GM19023 (cell line): ENCODE results near the gene PPAN.

Source experiments
- ATAC-seq: cut with Tn5 transposase; IDR thresholded peaks from one replicate; pipeline ENCODE4 v1.9.1; 2021; ENCODE audit warnings: mild to moderate bottlenecking, moderate library complexity; ENCODE audit not compliant: unreplicated experiment

Gene PPAN

DNA sequence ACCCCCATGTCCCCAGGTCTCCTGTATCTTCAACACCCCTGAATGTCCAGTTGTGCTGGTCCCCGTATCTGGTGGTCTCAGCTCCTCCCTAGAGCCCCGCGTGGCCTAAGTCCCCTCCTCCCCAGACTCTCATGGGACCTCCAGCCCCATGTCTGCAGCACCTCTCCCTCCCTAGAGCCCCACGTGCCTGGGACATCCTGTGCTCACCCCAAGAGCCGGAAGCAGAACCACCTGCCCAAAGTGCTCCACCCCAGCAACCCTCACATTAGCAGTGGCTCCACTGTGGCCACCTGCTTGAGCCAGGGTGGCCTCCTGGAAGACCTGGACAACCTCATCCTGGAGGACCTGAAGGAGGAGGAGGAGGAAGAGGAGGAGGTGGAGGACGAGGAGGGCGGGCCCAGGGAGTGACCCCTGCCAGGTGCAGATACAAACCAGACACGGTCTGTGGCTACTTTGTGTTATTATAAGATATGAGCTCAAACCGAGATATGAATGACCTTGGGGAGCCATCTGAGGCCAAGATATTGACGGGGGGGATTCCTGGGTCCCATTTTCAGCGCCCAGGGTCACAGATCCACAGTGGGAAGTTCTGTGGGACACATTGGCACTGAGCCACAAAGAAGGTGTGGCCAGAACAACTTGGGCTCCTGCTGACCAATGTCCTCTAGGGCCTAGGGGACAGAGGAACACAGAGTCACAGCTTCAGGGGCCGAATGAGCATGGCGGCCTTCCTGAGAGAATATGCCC, 14.1 kb upstream of the PPAN start:
- no peak for ATAC-seq

DNA sequence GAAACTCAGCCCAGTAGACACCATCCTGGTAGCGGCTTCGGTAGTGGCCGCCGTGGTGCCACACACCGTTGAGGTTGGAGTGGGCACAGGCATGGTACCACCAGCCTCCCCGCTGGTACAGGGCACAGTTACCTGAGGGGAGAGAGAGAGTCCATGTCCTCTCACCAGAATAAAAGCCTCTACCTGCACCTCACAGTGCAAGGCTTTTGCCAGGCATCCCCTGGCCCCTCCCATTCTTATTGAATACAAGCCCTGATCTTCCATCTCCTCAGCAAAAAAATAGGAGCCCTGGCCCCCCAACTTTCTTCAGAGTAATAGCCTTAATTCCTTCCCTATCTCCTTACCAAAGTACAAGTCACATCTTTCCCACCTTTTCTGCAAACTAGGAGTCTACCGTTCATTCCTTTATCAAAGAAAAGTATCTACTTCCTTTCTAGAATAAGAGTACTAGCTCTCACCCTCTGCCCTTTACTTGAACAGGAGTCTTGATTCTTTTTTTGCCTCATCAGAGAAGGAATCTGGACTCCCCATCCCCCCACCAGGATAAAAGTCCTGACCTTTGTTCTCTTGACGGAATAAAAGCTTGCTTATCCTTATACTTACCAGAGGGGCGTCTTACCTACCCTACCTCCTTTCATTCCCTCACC, 13.4 kb upstream of the PPAN start:
- no peak for ATAC-seq

DNA sequence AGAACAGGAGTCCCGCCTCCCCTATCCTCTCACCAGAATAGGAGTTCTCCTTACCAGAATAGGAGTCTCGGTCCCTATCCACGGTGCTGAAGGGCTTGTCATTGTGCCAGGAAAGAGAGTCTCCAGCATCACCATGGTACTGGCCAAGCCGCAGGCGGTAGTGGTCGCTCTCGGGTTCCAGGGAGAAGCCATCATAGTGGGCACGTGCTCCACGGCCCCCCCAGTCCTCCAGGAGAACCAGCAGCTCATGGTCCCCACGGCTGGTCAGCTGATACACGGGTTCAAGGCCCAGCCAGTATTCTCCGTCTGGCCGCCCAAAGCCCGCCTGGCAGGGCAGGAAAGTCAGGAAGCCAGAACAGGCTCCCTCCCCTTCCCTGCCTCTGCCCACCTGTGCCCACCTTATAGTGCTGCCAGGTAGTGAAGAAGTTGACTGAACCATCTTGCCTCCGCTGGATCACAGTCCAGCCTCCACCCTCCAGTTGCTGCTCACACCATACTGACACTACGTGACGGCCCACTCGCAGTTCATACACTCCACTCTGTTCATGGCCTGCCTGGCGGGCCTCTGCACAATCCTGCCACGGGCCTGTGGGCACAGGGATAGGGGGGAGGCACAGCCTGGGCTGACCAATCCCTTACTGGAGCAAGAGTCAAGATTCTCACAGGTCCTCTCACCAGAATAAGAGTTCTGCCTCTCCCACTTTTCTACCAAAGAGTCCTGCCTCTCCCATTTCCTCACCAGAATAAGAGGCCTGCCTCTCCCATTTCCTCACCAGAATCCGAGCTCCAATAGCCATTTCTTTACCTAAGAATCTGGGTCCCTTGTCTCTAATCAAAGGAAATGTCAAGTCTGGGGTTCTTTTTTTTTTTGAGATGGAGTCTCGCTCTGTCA, 12.6 kb upstream of the PPAN start:
- ATAC-seq, result no peak

DNA sequence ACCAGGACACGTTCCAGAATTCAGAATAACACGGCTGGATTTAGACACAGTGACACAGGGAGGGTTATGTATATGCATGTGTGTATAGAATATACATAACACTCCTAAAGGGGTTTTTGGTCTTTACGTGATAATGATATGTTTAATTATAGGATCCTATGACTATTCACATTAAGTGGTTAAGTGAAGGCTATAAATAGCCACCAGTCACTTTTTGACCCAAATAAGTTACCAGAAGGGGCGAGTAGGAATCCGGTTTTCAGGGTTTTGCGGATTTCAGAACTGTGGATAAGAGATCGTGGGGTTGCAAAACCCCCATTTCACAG, 10.6 kb upstream of the PPAN start:
- ATAC-seq, result no peak

DNA sequence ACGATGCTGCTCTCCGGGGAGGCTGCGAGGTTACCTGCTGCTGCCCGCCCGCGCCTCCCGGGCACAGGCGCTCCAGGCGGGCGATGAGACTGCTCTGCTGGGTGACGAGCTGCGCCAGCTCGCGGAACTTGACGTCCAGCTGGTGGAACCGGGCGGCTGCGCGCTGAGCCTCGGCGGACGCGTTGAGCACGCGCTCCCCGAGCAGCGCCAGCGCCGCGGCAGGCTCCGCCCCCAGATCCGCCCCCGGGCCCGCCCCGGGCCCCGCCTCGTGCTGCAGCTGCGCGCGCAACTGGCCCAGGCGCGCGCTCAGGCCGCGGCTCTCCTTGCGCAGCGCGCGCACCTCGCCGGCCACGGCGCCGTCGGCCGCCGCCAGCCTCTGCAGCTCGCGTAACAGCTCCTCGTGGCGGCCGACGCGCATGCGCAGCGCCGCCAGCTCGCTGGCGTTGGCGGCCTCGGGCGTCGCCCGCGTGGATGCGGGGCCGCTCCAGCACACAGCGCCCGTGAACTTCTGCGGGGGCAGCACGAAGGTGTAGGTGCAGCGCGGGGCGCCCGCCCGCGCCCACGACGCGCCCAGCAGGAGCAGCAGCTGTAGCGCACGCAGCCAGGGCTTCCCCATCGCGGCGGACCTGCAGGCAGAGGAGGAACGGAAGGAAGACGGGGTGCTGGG, 10.1 kb upstream of the PPAN start:
- ATAC-seq, result peak; percentile 77

DNA sequence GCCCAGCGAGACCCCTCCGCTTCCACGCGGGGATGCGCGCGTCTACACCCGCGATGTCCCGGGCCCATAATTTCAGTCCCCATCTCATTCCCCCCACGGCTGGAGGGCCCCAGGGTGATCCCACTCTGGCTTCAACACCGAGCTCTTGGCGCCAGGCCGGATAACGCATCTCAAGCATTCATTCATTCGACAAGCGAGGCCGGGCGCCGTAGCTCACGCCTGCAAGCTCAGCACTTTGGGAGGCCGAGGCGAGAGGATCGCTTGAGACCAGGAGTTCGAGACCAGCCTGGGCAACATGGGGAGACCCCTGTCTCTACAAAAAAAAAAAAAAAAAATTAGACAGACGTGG, 9.6 kb upstream of the PPAN start:
- ATAC-seq, result no peak

DNA sequence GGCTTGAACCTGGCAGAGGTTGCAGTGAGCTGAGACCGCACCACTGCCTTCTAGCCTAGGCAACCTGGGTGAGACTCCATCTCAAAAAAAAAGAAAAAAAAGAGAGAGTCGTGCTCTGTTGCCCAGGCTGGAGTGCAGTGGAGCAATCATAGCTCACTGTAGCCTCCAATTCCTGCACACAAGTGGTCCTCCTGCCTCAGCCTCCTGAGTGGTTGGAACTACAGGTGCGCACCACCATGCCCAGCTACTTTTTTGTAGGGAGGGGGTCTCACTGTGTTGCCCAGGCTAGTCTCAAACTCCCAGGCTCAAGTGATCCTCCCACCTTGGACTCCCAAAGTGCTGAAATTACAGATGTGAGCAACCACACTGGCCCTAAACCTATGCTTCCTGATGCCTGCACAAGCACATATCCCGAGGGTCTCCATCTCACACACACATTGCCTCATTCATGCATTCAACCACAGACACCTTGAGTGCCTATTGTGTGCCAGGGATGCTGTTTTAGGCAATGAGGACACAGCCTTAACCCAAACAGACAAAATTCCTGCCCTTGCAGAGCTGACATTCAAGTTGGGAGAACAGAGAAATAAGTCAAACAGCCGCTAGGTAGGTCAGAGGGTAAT, 5.9 kb upstream of the PPAN start:
- no peak for ATAC-seq

DNA sequence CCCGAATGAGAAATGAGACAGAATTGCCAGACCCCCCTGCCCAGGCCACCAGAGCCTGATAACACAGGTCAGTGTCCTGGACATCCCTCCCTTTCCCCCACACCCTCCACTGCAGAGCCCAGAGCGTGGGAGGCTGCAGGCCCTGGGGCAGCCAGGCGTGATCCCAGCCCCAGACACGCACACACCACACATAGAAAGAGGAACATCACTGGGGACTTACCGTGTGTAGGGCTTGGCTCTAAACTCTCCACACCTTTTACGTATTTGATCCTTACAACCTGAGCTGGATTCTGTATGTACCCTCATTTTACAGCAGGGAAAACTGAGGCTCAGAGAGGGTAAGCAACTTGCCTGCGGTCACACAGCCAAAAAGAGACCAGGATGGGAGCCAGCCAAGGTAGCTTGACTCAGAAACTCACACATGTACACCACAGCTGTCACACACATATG, 3.4 kb upstream of the PPAN start:
- ATAC-seq, result peak; percentile 31

DNA sequence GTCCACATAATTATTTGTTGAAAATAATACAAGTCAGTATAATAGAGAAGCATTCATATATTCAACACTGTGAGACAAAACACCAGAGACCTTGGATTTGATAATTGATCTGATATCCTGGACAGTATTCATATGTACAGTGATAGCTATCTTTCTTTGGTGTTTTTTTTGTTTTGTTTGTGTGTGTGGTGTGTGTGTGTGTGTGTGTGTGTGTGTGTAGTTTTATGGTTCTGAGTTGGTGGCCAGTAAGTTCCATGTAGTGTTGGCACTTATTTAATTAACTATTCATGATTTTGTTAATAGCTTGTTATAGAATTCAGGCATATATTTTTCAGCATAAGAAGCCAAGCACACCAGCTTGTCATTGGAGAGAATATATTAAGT, 2.0 kb upstream of the PPAN start:
- no peak for ATAC-seq

DNA sequence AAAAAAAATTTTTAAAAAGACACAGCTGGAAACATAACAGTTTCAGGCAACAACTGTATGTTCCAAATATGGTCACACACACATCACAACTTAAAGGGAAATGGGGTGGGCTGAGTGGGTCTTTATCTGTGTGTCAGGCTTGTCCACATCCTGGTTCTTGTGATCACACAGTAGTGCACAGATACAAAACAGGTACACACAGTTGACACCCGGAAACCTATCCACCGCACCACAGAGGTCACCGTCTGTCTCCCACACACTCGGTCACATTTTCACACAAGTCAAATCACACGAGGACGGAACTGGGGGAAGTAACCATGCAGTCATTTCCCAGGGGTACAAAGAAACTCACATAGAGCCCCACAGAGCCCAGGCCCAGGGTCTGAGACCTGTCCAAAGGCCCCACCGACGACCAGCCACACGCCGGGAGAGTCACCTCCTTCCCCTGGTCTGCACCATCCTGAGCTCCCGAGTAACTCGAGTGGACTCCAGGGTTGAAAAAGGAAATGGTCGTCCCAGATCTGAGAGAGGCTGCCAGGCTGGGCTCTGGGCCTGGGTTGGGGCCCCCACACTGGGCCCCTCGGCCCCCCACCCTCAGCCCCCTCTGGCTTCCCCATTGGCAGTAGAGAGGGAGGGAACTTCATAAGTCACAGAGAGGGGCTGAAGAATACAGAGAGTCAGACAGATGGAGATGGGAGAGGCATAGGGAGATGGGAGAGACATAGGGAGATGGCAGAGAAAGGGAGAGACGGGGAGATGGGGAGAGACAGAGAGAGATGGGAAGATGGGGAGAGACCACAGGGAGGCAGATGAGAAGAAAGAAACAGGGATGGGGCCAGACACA, 1.3 kb upstream of the PPAN start:
- peak; percentile 32 for ATAC-seq

DNA sequence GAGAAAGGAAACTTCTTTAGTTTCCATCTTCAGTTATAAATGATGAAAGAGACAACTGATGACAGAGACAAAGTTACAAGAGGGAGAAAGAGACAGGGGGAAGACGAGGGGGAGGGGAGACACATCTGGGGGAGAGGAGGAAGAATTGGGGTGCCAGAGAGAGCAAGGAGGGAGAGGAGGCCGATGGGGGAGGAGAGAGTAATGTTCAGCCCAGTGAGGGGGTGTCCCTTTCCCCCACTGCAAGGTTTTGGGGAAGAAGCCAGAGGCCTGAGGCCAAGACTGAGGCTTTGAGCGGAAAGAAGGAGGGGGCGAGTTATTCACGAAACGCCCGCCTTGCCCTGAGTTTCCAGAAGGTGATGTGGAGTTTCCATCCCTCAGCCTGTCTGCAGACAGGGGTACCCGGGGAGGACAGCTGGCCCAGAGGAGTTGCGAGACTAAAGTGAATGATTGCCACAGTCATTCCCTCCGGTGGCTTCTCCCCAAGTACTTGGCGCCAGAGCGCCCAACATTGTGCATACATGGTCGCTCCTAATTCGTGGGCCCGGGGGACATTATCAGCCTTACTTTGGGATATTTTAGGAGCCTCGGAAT, 558 bp upstream of the PPAN start:
- ATAC-seq, result no peak

DNA sequence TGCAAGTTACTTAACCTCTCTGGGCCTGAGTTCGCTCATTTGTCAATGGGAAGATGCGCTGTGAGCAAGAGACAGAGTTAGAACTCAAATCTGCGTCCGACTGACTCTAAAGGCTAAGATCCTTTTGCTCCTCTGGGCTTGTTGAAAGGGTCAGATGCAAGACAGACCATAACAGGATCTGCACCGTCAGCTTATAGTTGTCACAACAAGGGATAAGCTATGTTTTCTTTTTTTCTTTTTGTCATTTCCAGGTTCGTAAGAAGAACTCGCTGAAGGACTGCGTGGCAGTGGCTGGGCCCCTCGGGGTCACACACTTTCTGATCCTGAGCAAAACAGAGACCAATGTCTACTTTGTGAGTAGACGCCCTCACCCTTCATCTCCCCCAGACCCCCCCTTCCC, 1.1 kb downstream of the PPAN start:
- no peak for ATAC-seq

DNA sequence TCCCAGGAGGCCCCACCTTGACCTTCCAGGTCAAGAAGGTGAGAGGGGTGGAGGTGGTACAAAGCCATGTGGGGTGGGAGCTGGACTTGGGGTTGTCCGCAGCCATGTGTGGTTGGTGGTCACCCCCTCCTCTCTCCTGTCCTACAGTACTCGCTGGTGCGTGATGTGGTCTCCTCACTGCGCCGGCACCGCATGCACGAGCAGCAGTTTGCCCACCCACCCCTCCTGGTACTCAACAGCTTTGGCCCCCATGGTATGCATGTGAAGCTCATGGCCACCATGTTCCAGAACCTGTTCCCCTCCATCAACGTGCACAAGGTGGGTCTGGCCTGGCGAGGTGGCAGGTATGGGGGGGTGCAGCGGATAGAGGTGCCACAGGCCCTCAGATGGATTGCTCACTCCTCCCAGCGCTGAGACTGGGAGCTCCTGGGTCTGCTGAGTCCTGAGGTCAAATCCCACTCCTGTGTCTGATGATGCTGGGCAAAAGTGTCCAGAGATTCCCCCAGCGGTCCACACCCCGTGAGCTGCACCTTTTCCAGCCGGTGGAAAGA, 1.7 kb downstream of the PPAN start:
- ATAC-seq, result no peak

DNA sequence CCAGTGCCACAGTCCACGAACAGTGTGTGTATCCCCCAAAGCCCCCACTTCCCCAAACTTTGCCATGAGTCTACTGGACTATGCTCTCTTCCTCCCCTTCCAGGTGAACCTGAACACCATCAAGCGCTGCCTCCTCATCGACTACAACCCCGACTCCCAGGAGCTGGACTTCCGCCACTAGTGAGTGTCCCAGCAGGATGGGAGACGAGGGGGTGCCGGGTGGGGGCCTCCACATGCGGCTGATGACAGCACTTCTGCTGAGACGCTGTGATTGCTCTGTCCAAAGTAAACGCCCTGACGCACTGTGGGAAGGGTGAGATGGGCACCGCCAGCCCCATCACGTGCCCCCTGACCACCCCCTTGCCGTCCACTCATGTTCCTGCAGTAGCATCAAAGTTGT, 3.4 kb downstream of the PPAN start:
- ATAC-seq, result no peak

DNA sequence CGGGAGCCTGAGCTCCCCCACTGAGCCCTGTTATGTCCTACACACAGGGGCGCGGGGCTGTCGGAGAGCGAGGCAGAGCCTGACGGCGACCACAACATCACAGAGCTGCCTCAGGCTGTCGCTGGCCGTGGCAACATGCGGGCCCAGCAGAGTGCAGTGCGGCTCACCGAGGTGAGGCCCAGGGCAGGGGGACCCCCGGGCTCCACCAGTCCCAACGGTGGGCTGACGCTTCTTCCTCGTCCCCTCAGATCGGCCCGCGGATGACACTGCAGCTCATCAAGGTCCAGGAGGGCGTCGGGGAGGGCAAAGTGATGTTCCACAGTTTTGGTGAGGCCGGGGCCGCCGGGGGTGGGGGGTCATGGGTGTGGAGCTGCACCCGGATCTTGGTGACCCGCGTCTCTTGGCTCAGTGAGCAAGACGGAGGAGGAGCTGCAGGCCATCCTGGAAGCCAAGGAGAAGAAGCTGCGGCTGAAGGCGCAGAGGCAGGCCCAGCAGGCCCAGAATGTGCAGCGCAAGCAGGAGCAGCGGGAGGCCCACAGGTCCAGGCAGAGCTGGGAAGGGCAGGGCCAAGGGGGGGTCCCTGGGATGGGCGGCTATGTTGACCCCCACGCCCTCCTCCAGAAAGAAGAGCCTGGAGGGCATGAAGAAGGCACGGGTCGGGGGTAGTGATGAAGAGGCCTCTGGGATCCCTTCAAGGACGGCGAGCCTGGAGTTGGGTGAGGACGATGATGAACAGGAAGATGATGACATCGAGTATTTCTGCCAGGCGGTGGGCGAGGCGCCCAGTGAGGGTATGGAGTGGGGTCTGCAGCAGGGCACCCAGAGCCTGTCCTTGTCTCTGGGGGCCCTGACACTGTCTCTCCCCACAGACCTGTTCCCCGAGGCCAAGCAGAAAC, 4.2 kb downstream of the PPAN start:
- ATAC-seq, result no peak

DNA sequence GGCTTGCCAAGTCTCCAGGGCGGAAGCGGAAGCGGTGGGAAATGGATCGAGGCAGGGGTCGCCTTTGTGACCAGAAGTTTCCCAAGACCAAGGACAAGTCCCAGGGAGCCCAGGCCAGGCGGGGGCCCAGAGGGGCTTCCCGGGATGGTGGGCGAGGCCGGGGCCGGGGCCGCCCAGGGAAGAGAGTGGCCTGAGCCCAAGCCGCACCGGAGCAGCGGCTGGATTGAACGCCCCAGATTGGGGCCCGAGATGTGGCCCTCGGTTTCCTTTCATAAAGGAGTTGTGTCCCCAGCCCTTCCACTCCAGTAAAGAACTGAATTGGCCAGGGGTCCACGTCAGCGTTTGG, 4.8 kb downstream of the PPAN start:
- ATAC-seq, result no peak

DNA sequence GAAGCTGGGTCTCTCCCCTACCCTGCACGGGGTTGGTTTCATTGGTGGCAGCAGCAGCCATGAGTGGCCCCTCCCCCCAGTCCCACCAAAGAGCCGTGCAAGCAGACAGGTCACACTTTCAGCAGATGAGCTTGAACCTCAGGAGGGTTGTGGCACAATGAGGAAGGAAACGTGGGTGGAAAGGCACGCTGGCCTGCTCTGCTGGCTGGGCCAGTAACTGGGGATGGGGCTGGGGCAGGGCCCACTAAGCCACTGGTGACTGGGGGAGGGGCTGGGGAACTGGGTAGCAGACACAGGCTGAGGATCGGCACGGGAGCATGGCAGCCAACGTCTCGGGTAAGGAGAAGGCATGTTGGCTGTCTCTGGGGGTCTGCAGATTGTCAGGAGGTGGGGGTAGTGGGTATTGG, 5.2 kb downstream of the PPAN start, which contains the start of gene P2RY11:
Gene P2RY11, plus strand, starts transcription at position 289 of the 407 bp plus-strand sequence. Its CDS starts 29 bp downstream, at position 318.
- no peak for ATAC-seq

DNA sequence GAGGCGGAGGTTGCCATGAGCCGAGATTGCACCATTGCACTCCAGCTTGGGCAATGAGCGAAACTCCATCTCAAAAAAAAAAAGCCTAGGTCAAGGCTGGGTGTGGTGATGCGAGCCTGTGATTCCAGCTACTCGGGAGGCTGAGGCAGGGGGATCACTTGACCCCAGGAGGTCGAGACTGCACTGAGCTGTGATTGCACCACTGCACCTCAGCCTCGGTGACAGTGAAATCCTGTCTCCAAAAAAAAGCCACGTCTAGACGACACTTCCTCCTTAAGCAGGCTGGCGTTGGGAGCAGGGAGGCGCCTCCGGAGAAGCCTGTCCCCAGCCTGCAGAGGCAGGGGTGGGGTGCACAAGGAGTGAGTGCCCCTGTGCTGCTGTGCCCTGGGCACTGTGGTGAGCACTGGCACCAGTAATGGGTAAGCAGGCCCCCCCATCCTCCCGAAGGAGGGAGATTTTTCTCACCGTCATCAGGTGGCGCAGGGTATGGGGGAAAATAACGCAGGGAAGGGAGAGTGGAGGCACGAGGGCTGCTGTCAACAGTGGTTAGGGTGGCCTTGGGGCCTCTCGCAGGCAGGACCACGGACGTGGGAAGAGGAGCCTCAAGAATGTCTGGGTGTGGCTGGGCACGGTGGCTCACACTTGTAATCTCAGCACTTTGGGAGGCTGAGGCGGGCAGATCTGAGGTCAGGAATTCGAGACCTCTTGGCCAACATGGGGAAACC, 6.0 kb downstream of the PPAN start:
- ATAC-seq, result no peak
